Loucy (cell line): ENCODE measurements around the gene SLC34A3.

ENCODE experiments used
- EZH2phosphoT487 ChIP-seq: fragments of 200-600 bp; IDR thresholded peaks from 2 replicates; pipeline ENCODE4 v1.6.1; 2018; ENCODE audit warnings: antibody characterized with exemption, mild to moderate bottlenecking, moderate library complexity, borderline replicate concordance
- TF ChIP-seq, protein P1 (sequence below): fragments of 200-600 bp; sonication (generic); conservative IDR thresholded peaks from 2 replicates; pipeline ENCODE4 v1.5.1; 2014; ENCODE audit warnings: mild to moderate bottlenecking, antibody characterized with exemption, low read length

DNA sequence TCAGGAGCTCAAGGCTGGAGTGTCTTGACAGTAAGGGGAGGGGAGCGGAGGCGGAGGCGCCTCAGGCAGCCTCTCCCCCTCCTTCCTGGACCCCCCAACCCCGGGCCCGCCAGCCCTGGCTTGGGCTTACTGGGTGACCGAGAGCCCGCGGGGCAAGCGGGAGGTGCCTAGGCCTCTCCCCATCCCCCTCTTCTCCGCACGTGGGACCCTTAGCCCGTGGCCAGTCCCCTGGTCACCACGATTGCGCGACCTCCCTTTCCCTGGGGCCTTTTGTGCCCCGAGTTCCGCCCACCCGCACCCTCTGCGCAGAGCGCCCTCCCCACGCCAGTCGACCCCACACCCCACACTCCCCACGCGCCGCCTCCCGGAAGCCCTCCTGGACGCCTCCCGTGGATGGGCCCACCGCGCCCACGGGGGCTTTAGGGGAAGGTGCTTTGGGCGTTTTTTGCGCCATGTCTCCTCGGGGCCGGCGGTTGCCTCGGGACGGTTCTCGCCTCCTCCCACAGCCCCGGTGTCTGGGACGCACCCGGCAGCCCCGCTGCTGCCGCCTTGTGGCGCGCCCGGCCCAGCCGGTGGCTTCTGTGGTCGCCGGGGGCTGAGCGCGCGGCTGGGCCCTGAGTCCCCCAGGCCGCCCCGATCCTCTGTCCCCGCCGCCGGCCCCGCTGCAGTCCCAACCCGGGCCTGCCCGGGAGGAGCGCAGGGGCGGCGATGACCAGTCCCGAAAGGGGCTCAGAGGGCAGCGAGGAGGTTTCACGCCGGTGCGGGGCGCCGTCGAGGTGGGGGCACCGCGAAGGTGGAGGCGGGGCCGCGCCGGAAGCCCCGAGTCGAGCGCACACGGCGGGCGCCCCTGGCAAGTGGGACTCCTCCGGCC, 50.0 kb downstream of the SLC34A3 start:
- TF ChIP-seq, protein P1, sequence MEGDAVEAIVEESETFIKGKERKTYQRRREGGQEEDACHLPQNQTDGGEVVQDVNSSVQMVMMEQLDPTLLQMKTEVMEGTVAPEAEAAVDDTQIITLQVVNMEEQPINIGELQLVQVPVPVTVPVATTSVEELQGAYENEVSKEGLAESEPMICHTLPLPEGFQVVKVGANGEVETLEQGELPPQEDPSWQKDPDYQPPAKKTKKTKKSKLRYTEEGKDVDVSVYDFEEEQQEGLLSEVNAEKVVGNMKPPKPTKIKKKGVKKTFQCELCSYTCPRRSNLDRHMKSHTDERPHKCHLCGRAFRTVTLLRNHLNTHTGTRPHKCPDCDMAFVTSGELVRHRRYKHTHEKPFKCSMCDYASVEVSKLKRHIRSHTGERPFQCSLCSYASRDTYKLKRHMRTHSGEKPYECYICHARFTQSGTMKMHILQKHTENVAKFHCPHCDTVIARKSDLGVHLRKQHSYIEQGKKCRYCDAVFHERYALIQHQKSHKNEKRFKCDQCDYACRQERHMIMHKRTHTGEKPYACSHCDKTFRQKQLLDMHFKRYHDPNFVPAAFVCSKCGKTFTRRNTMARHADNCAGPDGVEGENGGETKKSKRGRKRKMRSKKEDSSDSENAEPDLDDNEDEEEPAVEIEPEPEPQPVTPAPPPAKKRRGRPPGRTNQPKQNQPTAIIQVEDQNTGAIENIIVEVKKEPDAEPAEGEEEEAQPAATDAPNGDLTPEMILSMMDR = no peak
- TF ChIP-seq EZH2phosphoT487 = no peak
